ENCODE results near the gene LMO1. TPM values are rescaled to one million over a fixed set of nuclear protein-coding genes. Genes with fewer than 3 reads are reported as not detected.
A peak's percentile ranks its signal among the peaks of the same experiment; 100 is the strongest.

Gene LMO1
- total RNA-seq, 1 donor from 2014 or later, result 2.6 TPM

- no peak for DNase-seq (ENCODE audit: low spot score)
Observed at GRCh38 chr11:8288824-8289491, 25.3 kb upstream of the LMO1 start.

- DNase-seq (ENCODE audit: low spot score), result no peak
Observed at GRCh38 chr11:8288166-8288772, 24.6 kb upstream of the LMO1 start.

GRCh38 chr11:8287703-8288102 lies 24.0 kb upstream of the LMO1 start:
- DNase-seq (ENCODE audit: low spot score), result no peak

DNA sequence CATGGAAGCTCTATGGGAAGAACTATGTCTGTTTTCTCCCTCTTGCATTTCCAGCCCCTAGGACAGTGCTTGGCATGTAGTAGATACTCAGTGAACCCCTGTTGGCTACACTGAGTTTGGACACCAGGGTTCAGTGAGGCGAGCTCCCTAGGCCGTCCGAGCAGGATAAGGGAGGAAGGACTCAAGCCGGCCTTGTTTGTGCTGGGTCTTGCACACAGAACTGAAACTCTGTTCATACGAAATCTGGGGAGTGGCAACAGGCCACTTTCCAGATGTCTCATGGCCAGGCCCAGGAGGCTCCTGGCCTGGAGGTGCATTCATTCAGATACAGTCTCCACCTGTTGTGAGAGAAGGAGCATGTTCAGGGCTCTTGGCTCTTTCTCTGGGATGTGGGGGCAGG lies 23.6 kb upstream of the LMO1 start:
- no peak for DNase-seq (ENCODE audit: low spot score)

DNA sequence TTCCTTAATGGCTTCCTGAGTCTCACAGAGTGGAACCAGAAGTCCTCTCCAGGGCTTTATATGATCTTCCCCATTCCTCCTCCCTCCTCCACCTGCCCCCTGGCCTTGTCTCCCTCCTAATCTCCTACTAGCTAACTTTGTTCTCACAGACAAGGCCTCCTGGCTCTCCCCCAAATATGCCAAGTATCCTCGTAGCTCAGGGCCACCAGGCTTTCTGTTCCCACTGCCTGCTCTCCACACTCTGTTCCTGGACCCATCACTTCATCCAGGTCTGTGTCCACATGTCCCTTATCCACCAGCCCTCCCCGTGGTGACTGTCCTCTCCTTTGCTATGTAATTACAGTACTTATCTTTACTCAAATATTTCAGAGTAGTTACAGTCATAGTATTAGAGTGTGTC lies 23.2 kb upstream of the LMO1 start:
- DNase-seq (ENCODE audit: low spot score), result no peak

- no peak for DNase-seq (ENCODE audit: low spot score)
Observed at GRCh38 chr11:8285796-8286195, 22.1 kb upstream of the LMO1 start.

DNA sequence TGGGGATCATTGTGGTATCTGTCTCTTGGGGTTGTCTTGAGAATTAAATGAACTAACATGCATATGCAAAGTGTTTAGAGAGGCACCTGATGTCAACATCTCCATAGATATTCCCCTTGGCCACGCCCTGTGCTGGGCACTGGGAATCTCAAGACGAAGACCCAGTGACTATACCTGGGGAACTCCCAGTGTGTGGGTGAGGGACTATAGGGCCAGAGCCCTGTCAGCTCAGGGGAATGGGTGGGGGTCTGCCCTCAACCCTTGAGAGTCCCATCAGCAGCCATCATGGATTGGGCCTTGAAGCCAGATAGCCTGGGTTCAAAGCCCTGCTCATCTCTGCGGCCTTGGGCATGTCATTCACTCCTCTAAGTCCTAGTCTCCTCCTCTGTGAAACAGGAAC lies 21.6 kb upstream of the LMO1 start:
- no peak for DNase-seq (ENCODE audit: low spot score)

- DNase-seq (ENCODE audit: low spot score), result peak; percentile 43
Observed at GRCh38 chr11:8283465-8284230, 20.0 kb upstream of the LMO1 start.

DNA sequence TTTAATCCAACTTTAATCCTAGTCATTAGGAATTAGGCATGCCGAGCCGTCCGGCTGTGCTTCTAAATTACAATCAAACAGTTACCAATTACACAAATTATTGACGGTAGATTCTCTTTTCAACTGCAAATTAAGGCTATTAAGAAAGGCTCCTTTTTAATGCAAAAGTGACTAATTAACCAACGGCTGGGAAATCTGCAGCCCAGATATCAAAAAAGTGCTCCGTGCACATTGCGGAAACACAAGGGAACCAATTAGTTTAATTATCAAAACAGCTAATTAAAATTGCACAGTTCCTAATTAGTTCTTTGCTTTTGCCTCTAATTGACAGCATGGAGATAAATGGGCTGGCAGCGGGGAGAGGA lies 19.4 kb upstream of the LMO1 start:
- no peak for DNase-seq (ENCODE audit: low spot score)

- DNase-seq (ENCODE audit: low spot score), result no peak
Observed at GRCh38 chr11:8282631-8283030, 19.0 kb upstream of the LMO1 start.

DNA sequence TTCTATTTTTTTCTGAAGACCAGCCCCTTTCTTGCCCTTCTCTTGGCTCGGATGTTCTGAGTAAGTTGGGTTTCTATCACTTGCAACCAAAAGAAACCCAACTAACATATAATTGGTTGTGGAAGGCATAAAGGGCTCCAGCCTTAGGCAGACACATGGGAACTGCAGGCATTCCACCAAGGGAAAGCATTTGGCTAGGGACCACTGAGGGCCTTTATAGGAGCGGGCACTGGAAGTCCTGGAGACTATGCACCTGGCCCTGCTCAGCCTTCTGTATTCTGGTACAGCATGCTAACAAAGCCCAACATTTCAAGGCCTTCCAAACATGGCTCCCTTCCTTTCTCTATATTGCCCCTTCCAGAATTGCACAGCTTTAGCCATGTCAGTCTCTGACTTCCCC lies 17.6 kb upstream of the LMO1 start:
- no peak for DNase-seq (ENCODE audit: low spot score)

- no peak for DNase-seq (ENCODE audit: low spot score)
Observed at GRCh38 chr11:8277691-8278090, 14.0 kb upstream of the LMO1 start.

GRCh38 chr11:8276528-8276927 lies 12.8 kb upstream of the LMO1 start:
- DNase-seq (ENCODE audit: low spot score), result no peak

DNA sequence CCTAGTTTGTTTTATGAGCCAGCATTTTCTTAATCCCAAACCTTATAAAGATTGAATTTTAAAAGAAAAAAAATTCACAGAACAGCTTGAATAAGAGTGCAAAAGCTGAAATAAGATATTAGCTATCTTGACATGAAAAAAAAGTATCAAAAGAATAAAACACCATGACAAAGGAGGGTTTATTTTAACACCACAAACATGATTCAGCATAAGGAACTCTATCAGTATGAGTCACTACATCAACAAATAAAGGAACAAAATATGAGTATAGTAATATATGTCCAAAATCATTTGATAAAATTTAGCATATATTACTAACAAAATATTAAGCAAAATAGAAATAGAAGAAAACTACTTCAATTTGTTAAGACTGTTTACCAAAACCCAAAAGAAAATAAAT lies 9.6 kb upstream of the LMO1 start:
- DNase-seq (ENCODE audit: low spot score), result no peak

GRCh38 chr11:8271106-8271886 lies 7.6 kb upstream of the LMO1 start:
- DNase-seq (ENCODE audit: low spot score), result no peak

GRCh38 chr11:8269636-8270035 lies 6.0 kb upstream of the LMO1 start:
- DNase-seq (ENCODE audit: low spot score), result no peak

GRCh38 chr11:8268530-8269400 lies 5.1 kb upstream of the LMO1 start:
- DNase-seq (ENCODE audit: low spot score), result peak; percentile 11

GRCh38 chr11:8267831-8268529 lies 4.3 kb upstream of the LMO1 start:
- DNase-seq (ENCODE audit: low spot score), result no peak

DNA sequence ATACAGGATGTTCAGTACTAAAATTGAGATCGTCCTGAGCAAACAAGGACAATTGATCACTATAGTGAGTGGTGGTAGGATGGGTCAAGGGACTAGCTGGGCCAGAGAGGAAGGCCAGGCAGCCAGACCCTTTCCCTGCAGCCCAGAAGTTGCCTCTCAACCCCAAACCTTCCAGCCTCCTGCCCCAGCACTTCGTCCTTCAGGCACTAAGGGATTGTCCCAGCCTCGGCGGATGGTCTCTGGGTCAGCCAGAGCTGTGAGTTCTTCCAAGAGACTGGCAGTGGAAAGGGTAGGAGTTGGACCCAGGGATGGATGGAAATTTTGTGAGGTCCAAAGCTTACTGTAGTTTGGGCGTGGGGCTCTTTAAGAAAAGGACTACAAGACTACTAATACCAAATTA lies 3.6 kb upstream of the LMO1 start:
- DNase-seq (ENCODE audit: low spot score), result no peak

All from umbilical cord (tissue), 2 donors.